Activated CD8-positive, alpha-beta memory T cell treated with anti-CD3 and anti-CD28 coated beads for 4 hours (primary cell): ENCODE results near the gene SEMA4A.
"Not testable (repeated sequence)": the region's sequence is repeated elsewhere in the genome, so short reads cannot be mapped to it uniquely, and the experiment has no call there.

ENCODE experiments used
- DNase-seq, 2 donors: peaks; one replicate each; pipeline ENCODE4 v3.0.0-alpha.2; 2020; ENCODE audit warnings: low read depth in 2 of 2

The SEMA4A gene

GRCh38 chr1:156194300-156194652 lies 40.9 kb downstream of the SEMA4A start:
- DNase-seq, result no peak

- DNase-seq, result no peak
These were observed 42.5 kb downstream of the SEMA4A start for GRCh38 chr1:156195853-156196252.

GRCh38 chr1:156196445-156196844 lies 43.1 kb downstream of the SEMA4A start:
- DNase-seq, result no peak

GRCh38 chr1:156198831-156199349 lies 45.5 kb downstream of the SEMA4A start:
- DNase-seq, result no peak

GRCh38 chr1:156200044-156200443 lies 46.7 kb downstream of the SEMA4A start:
- no peak for DNase-seq

- no peak for DNase-seq
These were observed 49.9 kb downstream of the SEMA4A start for GRCh38 chr1:156203331-156203730.

- no peak for DNase-seq
These were observed 51.3 kb downstream of the SEMA4A start for GRCh38 chr1:156204686-156205085.

- no peak for DNase-seq
These were observed 57.9 kb downstream of the SEMA4A start for GRCh38 chr1:156211243-156211642.

DNA sequence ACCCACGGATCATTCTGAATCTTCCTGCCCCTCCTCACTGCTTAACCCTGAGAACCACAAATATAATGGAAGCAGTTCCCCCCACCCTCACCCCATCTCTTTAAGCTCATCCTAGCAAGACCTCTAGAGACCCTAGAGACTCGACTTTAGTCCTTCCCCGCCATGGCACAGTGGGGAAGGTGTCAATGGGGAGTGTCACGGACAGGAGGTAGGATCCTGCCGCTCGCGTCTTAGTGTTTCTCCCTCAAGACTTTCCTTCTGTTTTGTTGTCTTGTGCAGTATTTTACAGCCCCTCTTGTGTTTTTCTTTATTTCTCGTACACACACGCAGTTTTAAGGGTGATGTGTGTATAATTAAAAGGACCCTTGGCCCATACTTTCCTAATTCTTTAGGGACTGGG lies 58.7 kb downstream of the SEMA4A start:
- DNase-seq, result no peak

GRCh38 chr1:156212833-156213643 lies 59.7 kb downstream of the SEMA4A start, which contains the start of gene PMF1:
Gene PMF1 (plus strand): TSS chr1:156213007. CDS start chr1:156213016, 9 bp downstream.
- DNase-seq, result peak; percentile 91 to 93

DNA sequence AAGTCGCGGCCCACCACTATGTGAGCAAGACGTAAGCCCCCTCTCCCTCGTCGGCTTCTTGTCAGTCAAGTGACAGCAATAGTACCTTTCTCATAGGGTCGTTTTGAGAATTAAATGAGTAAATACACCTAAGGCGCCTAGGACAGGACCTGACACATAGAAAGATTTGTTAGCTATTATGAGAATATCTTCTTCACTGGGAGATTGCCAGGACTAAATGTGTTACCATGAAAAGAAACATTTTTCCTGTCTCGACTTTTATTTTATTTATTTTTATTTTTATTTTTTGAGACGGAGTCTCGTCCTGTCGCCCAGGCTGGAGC lies 60.2 kb downstream of the SEMA4A start:
- no peak for DNase-seq

DNA sequence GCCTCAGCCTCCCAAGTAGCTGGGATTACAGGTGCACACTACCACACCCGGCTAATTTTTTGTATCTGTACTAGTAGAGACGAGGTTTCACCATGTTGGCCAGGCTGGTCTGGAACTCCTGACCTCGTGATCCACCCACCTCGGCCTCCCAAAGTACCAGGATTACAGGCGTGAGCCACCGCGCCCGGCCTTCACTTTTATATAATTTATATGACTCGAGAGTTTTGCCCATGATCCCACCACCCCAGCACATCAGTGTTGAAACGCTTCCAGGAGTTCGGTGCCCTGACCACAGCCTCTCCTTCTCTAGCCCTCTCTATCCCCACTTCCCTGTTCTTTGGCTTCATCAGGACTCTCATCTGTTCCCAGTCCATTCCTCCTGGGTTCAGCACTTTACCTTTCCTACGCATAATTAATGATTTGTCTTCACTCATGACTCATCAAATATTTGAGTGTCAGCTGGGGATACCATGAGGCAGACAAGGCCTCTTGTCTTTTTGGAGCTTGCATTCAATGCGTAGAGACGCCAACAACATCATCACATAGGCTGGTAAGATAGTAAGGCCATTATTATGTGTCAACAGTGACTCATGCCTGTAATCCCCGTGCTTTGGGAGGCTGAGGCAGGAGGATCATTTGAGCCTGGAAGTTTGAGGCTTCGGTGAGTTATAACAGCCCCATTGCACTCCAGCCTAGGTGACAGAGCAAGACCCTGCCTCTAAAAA lies 60.8 kb downstream of the SEMA4A start:
- DNase-seq, result no peak

GRCh38 chr1:156216361-156217086 lies 63.1 kb downstream of the SEMA4A start:
- DNase-seq, result not testable (repeated sequence)

DNA sequence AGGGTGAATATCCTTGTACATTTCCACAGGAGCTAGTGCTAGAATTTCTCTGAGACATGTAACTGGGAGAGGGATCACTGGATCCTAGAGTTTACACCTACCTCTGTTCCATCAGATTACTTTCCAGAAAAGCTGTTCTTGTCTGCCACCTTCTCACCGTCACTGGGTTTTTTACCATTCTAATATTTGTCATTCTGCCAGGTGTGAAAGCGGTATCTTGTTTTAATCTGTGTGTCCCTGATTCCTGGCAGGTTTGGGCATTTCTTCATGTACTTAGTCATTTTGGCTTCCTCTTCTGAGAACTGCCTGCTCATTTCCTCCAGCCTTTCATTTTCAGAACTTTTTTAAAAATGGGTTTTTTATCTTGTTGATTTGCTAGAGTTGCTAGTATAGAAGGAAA lies 64.5 kb downstream of the SEMA4A start:
- peak in 1 of 2 donors; percentile 19 for DNase-seq

DNA sequence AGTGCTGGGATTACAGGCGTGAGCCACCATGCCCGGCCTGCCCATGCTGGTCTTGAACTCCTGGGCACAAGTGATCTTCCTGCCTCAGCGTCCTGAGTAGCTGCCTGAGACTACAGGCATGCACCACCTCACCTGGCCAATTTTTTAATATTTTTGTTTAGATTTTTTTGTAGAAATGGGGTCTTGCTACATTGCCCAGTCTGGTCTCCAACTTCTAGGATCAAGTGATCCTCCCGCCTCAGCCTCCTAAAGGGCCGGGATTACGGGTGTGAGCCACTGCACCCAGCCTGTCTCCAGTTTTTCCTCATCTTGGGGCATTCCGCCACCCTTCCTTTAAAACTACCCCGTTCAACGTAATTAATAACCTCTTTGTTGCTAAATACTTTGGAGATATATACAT lies 66.8 kb downstream of the SEMA4A start:
- DNase-seq, result no peak

GRCh38 chr1:156221986-156222692 lies 68.8 kb downstream of the SEMA4A start:
- DNase-seq, result no peak

GRCh38 chr1:156225677-156226014 lies 72.3 kb downstream of the SEMA4A start:
- no peak for DNase-seq

DNA sequence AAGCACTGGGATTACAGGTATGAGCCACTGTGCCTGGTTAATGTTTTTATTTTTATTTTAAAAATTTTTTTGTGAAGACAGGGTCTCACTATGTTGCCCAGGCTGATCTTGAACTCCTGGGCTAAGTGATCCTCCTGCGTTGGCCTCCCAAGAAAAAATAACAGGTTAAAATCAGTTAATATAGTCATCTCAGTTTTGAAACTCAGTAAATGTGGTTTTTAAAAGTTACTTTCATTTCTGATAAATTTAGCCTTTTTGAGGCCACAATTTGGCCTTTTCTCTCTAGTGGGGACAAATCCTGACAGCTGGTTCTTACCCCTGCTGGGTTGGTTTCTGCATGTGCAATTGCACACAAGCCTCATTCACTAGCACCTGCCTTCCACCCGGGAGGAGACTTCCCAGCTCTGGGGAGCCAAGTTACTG lies 72.7 kb downstream of the SEMA4A start:
- no peak for DNase-seq

- DNase-seq, result no peak
These were observed 73.4 kb downstream of the SEMA4A start for GRCh38 chr1:156226782-156227181.
